Osteoblast (primary cell): ENCODE measurements around the gene TCF21. TPM values are rescaled to one million over a fixed set of nuclear protein-coding genes. Genes with fewer than 3 reads are reported as not detected.

Source experiments
- DNase-seq: peaks from one replicate; pipeline ENCODE4 v3.0.0; 2011; ENCODE audit warnings: low spot score, mixed read lengths; ENCODE audit not compliant: insufficient read length; ENCODE audit errors: missing footprints
- H2AFZ ChIP-seq: 2 replicates; pipeline ENCODE4 v1.6.0; 2011; ENCODE audit warnings: mild to moderate bottlenecking, low read length
- H3K27ac ChIP-seq: 2 replicates; pipeline ENCODE4 v1.5.1; 2011; ENCODE audit warnings: mild to moderate bottlenecking, low read depth, low read length, moderate library complexity
- H3K27me3 ChIP-seq: 2 replicates; pipeline ENCODE4 v1.6.0; 2012; ENCODE audit warnings: mild to moderate bottlenecking, control low read depth, inconsistent platforms, low read length, moderate library complexity; ENCODE audit not compliant: insufficient read depth
- H3K36me3 ChIP-seq: 2 replicates; pipeline ENCODE4 v1.5.1; 2011; ENCODE audit warnings: mild to moderate bottlenecking, low read length, control low read depth, moderate library complexity; ENCODE audit not compliant: insufficient read depth
- H3K4me1 ChIP-seq: 2 replicates; pipeline ENCODE4 v1.5.1; 2011; ENCODE audit warnings: mild to moderate bottlenecking, low read length, control low read depth, moderate library complexity; ENCODE audit not compliant: insufficient read depth
- H3K4me2 ChIP-seq: 2 replicates; pipeline ENCODE4 v1.6.0; 2011; ENCODE audit warnings: mild to moderate bottlenecking, low read length; ENCODE audit not compliant: insufficient read depth
- H3K4me3 ChIP-seq: fragments of 200-600 bp; sonication (generic); 3 replicates; pipeline ENCODE4 v1.5.1; 2012; ENCODE audit warnings: mild to moderate bottlenecking, low read length, inconsistent platforms; ENCODE audit not compliant: insufficient read depth
- H3K79me2 ChIP-seq: 2 replicates; pipeline ENCODE4 v1.6.0; 2012; ENCODE audit warnings: mild to moderate bottlenecking, low read length, control low read depth, inconsistent platforms; ENCODE audit not compliant: insufficient read depth
- H3K9me3 ChIP-seq: 2 replicates; pipeline ENCODE4 v1.5.1; 2011; ENCODE audit warnings: low read depth, low read length, control low read depth
- H4K20me1 ChIP-seq: 2 replicates; pipeline ENCODE4 v1.6.0; 2012; ENCODE audit warnings: mild to moderate bottlenecking, low read length, control low read depth; ENCODE audit not compliant: insufficient read depth
- CTCF ChIP-seq: IDR thresholded peaks from 2 replicates; pipeline ENCODE4 v1.5.1; 2011; ENCODE audit warnings: mild to moderate bottlenecking, low read depth, low read length, moderate library complexity; ENCODE audit errors: extremely low read depth
- total RNA-seq: library from RNA; depleted of rRNA; stranded (reverse); fragments of >200 nt; gene quantifications from 2 replicates; pipeline ENCODE4 v1.2.3, GENCODE V29; 2012

TCF21 gene
- total RNA-seq, 1 donor: not detected

- no peak for TF ChIP-seq CTCF
- Histone ChIP-seq H3K4me1 (no peaks in the 10 kb centered on the region), H3K36me3 (no peaks in the 10 kb centered on the region), H3K27ac (no peak overlapping the region), H3K27me3 (peaks cover 98% of the 10 kb centered on the region), H3K4me3 (peak overlapping the region; percentile 69), H2AFZ (no peak overlapping the region), H3K9me3 (no peaks in the 10 kb centered on the region), H3K4me2 (peak overlapping the region; percentile 76), H3K79me2 (no peaks in the 10 kb centered on the region), H4K20me1 (no peaks in the 10 kb centered on the region)
- DNase-seq: peak; percentile 82
Measured at GRCh38 chr6:133891927-133892812, 3.3 kb downstream of the TCF21 start.

GRCh38 chr6:133892813-133893691, 4.1 kb downstream of the TCF21 start:
- no peak overlapping the region for H2AFZ ChIP-seq
- no peaks in the 10 kb centered on the region for H3K9me3 ChIP-seq
- H3K27ac ChIP-seq: no peak overlapping the region
- no peaks in the 10 kb centered on the region for H4K20me1 ChIP-seq
- no peaks in the 10 kb centered on the region for H3K79me2 ChIP-seq
- H3K4me1 ChIP-seq: no peaks in the 10 kb centered on the region
- no peak overlapping the region for H3K4me3 ChIP-seq
- H3K27me3 ChIP-seq: peaks cover 98% of the 10 kb centered on the region
- no peaks in the 10 kb centered on the region for H3K36me3 ChIP-seq
- no peak for TF ChIP-seq CTCF
- H3K4me2 ChIP-seq: no peak overlapping the region
- no peak for DNase-seq

- Histone ChIP-seq H3K9me3 (no peaks in the 10 kb centered on the region), H3K79me2 (no peaks in the 10 kb centered on the region), H3K36me3 (no peaks in the 10 kb centered on the region), H3K4me2 (no peak overlapping the region), H3K27me3 (peaks cover 96% of the 10 kb centered on the region), H2AFZ (no peak overlapping the region), H3K27ac (no peak overlapping the region), H3K4me1 (no peaks in the 10 kb centered on the region), H3K4me3 (no peak overlapping the region), H4K20me1 (no peaks in the 10 kb centered on the region)
- peak; percentile 62 for DNase-seq
- no peak for TF ChIP-seq CTCF
Measured at GRCh38 chr6:133893946-133894345, 5.0 kb downstream of the TCF21 start.

GRCh38 chr6:133894369-133894768, 5.5 kb downstream of the TCF21 start:
- Histone ChIP-seq H3K79me2 (no peaks in the 10 kb centered on the region), H3K36me3 (no peaks in the 10 kb centered on the region), H3K27me3 (peaks cover 92% of the 10 kb centered on the region), H4K20me1 (no peaks in the 10 kb centered on the region), H2AFZ (no peak overlapping the region), H3K9me3 (no peaks in the 10 kb centered on the region), H3K4me2 (no peak overlapping the region), H3K27ac (no peak overlapping the region), H3K4me1 (no peaks in the 10 kb centered on the region), H3K4me3 (no peak overlapping the region)
- TF ChIP-seq CTCF: no peak
- no peak for DNase-seq
